Stimulated activated CD4-positive, alpha-beta T cell treated with anti-CD3 and anti-CD28 coated beads, Interleukin-12 subunit alpha, Interleukin-12 subunit beta, amount 100 ng/mL, for 24 hours (primary cell): Measurements from ENCODE around the gene PPIE.

Experiments
- DNase-seq, 2 experiments: peaks; one replicate each; pipeline ENCODE4 v3.0.0-alpha.2; 2020; ENCODE audit warnings: low read depth in 2 of 2

PPIE gene

GRCh38 chr1:39805385-39805784, 66.7 kb downstream of the PPIE start:
- no peak for DNase-seq

GRCh38 chr1:39808784-39809517, 70.3 kb downstream of the PPIE start:
- no peak for DNase-seq

- no peak for DNase-seq
These were observed 74.2 kb downstream of the PPIE start for GRCh38 chr1:39812913-39813312.
